MM.1S (cell line): Measurements from ENCODE around the gene CABP4.

Experiments used
- EZH2phosphoT487 ChIP-seq: fragments of 300-600 bp; sonication (generic); IDR thresholded peaks from 2 replicates; pipeline ENCODE4 v1.6.1; 2018; ENCODE audit warnings: antibody characterized with exemption, low read length
- TF ChIP-seq, protein P1 (sequence below): fragments of 300-600 bp; sonication (generic); IDR thresholded peaks from 2 replicates; pipeline ENCODE4 v1.5.1; 2016; ENCODE audit warnings: antibody characterized with exemption, low read length, mixed read lengths

DNA sequence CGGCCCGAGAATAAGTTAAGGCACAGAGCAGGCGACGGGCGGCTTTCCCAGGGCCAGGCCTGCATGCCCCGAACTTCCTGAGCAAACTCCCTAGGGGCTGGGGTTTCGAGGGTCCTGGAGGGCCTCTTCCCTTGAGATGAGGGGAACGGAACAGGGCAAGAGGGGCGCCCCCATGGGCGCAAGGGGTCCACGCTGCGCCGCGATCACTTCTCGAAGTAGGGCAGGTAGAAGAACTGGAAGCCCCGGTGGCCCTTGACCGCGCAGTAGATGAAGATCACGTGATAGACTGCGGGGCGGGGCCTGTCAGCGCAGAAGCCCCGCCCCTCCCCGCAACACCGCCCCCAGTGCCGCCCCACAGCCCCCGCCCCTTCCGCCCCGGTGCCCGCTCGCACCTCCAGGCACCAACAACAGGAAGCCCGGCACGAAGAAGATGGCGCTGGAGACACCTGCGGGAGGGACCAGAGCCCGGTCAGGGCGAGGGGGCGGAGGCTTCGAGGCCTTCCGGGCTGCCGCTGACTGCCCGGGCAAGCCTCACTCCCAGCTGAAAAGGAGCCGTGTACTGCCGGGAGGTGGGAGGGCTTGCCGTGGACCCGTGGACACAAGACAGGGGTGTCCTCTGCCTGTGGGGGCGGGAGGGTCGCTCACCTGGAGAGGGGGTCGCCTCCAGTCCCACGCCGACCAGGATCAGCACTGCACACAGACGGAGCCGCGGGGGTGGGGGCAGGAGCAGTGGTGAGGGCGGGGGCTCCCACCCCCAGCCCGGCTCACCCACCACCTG, 9.4 kb downstream of the CABP4 start:
- TF ChIP-seq EZH2phosphoT487, result no peak
- TF ChIP-seq, protein P1, sequence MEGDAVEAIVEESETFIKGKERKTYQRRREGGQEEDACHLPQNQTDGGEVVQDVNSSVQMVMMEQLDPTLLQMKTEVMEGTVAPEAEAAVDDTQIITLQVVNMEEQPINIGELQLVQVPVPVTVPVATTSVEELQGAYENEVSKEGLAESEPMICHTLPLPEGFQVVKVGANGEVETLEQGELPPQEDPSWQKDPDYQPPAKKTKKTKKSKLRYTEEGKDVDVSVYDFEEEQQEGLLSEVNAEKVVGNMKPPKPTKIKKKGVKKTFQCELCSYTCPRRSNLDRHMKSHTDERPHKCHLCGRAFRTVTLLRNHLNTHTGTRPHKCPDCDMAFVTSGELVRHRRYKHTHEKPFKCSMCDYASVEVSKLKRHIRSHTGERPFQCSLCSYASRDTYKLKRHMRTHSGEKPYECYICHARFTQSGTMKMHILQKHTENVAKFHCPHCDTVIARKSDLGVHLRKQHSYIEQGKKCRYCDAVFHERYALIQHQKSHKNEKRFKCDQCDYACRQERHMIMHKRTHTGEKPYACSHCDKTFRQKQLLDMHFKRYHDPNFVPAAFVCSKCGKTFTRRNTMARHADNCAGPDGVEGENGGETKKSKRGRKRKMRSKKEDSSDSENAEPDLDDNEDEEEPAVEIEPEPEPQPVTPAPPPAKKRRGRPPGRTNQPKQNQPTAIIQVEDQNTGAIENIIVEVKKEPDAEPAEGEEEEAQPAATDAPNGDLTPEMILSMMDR, result no peak
